RWPE1 (cell line): Measurements from ENCODE around the gene SOS1.

Source experiments
- CTCF ChIA-PET: fragments of 350-600 bp; sonication (Branson Sonifier 250); formaldehyde crosslinking; extraction: SDS; loops from one replicate; lab custom pipeline; 2021; lab: Yijun Ruan, JAX
- POLR2A ChIA-PET: fragments of 400-600 bp; formaldehyde crosslinking; extraction: SDS; loops from one replicate; lab custom pipeline; 2020; ENCODE audit warnings: antibody characterized with exemption; ENCODE audit not compliant: low non-redundant PET; lab: Yijun Ruan, JAX
- DNase-seq: peaks from one replicate; pipeline ENCODE4 v3.0.0; 2012; ENCODE audit warnings: low spot score
- H3K27ac ChIP-seq: fragments of 450-650 bp; 2 replicates; pipeline ENCODE4 v1.5.1; 2017
- TF ChIP-seq, protein P1 (sequence below): fragments of 450-650 bp; conservative IDR thresholded peaks from 2 replicates; pipeline ENCODE4 v1.5.1; 2017; ENCODE audit warnings: low read depth, mild to moderate bottlenecking

Gene SOS1

DNA sequence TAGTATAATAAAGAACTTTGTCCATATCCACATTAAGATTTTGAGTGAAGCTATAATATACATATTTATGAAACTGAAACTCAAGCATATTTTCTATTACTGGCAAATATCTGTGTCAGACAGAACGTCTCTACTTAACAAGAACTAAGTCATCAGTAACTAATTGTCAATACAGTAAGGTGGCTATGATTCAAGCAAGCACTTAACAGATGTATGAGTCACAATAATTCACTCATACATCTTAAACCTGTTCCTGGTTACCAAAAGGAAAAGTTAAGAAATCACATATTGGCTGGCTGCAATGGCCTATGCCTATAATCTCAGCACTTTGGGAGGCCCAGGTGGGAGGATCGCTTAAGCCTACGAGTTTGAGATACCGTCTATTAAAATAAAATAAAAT lies 96.0 kb downstream of the SOS1 start:
- ChIA-PET POLR2A (no interaction called here), CTCF (interaction anchor here (0.7 kb wide), 1 partner anchor 763 kb away, joined by 6 read pairs; no protein-coding TSS in a partner anchor)
- DNase-seq = peak; percentile 50
- no peak overlapping the region for H3K27ac ChIP-seq
- TF ChIP-seq, protein P1, sequence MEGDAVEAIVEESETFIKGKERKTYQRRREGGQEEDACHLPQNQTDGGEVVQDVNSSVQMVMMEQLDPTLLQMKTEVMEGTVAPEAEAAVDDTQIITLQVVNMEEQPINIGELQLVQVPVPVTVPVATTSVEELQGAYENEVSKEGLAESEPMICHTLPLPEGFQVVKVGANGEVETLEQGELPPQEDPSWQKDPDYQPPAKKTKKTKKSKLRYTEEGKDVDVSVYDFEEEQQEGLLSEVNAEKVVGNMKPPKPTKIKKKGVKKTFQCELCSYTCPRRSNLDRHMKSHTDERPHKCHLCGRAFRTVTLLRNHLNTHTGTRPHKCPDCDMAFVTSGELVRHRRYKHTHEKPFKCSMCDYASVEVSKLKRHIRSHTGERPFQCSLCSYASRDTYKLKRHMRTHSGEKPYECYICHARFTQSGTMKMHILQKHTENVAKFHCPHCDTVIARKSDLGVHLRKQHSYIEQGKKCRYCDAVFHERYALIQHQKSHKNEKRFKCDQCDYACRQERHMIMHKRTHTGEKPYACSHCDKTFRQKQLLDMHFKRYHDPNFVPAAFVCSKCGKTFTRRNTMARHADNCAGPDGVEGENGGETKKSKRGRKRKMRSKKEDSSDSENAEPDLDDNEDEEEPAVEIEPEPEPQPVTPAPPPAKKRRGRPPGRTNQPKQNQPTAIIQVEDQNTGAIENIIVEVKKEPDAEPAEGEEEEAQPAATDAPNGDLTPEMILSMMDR = no peak

DNA sequence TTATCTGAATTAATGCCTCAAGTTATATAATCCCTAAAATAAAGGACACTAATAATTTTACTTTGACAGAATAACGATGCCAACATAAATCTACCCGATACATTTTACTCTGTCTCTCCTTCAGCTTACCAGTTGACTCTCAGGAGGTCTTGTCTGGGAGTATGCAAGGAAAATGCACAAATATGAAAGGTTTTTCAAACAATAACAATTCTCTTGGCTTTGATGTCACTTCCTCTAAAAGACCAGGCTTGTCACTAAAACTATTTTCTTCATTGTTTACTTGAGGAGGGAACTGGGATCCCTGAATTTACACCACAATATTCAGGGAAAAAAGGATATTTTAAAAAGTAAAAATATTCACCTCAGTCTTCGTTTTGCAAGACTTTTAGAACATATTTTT lies 97.2 kb downstream of the SOS1 start:
- no peak overlapping the region for H3K27ac ChIP-seq
- POLR2A ChIA-PET = no interaction called here
- no peak for DNase-seq
- TF ChIP-seq, protein P1 = no peak
- CTCF ChIA-PET = no interaction called here

DNA sequence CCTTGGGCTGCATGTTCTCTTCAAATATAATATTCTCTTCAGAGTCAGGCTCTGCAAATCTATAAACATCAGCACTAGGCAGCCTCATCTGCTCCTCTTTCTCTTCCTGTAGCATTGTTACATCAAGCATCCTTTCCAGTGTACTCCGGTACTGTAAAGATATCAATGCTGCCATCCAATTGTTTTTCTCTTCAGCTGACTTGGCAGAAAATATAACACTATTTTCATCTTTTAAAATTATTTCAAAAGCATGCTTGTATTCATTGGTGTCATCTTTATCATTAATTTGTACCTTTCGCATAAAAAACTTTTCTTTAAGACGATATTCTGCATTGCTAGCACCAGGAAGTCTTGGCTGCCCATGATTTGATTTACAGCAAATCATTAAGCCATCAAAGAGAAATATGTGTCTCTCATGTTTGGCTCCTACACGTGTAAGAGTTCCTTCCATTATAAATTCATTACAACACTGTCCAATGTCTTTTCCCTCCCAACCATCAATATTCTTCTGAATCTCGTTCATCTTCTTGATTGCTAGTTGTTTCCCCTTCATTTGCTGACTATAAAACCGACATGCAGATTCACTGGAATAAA lies 98.1 kb downstream of the SOS1 start:
- CTCF ChIA-PET = no interaction called here
- H3K27ac ChIP-seq = no peak overlapping the region
- no peak for DNase-seq
- POLR2A ChIA-PET = no interaction called here
- TF ChIP-seq, protein P1 = no peak

DNA sequence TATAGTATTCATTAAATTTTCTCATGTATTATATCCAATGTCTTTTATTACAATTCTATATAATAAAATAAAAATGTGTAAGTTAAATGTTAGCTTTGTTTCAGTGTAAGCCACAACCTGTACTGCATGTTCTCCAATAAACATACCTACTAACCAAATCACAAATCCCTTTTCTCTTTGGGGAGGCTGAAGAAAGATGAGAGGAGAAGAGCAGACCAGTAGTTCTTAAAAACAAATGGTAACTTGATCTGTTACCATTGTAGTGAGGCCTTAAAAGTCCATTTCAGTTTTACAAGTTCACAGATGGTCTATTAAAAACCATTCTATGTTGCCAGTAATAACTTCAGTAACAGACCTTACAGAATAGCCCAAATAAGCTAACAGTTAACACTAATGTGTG lies 100.5 kb downstream of the SOS1 start:
- ChIA-PET CTCF (no interaction called here), POLR2A (no interaction called here)
- DNase-seq = no peak
- no peak overlapping the region for H3K27ac ChIP-seq
- TF ChIP-seq, protein P1 = no peak

DNA sequence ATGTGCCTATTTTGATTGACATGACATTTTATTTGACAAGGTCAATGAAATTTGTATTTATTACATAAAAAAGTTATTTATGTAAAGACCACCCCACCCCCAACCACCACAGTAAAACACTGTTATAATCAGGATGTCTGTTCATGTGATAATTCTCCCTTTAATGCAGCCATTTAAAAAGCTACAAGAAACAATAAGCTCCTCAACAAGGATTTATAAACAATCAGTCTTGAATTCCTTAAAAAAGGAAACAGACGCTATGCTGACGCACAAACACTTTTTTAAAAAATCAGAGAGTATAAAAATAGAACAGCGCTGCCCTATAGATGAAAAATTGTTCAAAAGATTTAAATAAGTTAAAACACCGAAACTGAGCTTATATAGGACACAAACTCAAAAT lies 102.2 kb downstream of the SOS1 start:
- DNase-seq = no peak
- TF ChIP-seq, protein P1 = no peak
- H3K27ac ChIP-seq = no peak overlapping the region
- CTCF ChIA-PET = interaction anchor here (0.6 kb wide), 1 partner anchor 220 kb away, joined by 4 read pairs; no protein-coding TSS in a partner anchor
- POLR2A ChIA-PET = no interaction called here

DNA sequence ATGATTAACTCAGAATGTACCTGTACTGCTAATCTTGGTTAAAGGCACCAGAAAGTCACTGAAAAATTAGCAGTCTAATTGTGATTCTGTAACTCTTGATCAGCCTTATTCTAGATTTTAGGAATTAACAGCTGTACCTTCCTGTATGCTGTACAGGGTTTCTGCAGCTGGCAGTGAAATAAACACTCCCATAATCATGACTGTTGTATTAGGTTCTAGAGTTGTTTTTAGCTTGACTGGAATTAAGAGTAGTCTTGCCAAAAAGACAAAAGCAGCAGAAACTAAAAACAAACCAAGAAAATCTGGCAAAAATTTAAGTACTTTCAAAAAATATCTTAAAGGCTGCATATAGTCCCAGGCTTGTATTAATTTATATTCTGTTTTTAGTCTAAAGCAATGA lies 103.5 kb downstream of the SOS1 start:
- CTCF ChIA-PET = interaction anchor here (0.7 kb wide), 2 partner anchors 9 to 17 kb away, joined by 3 to 7 read pairs; no protein-coding TSS in a partner anchor
- POLR2A ChIA-PET = no interaction called here

More for the DNA sequence above, 103.5 kb downstream of the SOS1 start:
- no peak overlapping the region for H3K27ac ChIP-seq
- DNase-seq = no peak
- TF ChIP-seq, protein P1 = no peak
